ENCODE results near the gene GREM2. TPM values are rescaled to one million over a fixed set of nuclear protein-coding genes. Genes with fewer than 3 reads are reported as not detected.

Gene GREM2
- total RNA-seq, 1 experiment from 2014 or later, result not detected

GRCh38 chr1:240496356-240496755 is 115.6 kb downstream of the GREM2 start:
- no peak overlapping the region for H3K27ac ChIP-seq (ENCODE audit: low read length)
- no peaks in the 10 kb centered on the region for H3K9me3 ChIP-seq (ENCODE audit: control insufficient read depth, insufficient read depth, low read depth, low read length)
- no TSS peak for BruUV-seq (replicated peaks)
- ChIA-PET POLR2A (no interaction called here), CTCF (no interaction called here)
- no peak for TF ChIP-seq TCF7L2 (IDR thresholded peaks at IDR 0.05; ENCODE audit: low read depth, low read length)
- TF ChIP-seq SIN3A (IDR thresholded peaks at IDR 0.05; ENCODE audit: borderline replicate concordance, insufficient read depth, low read depth, low read length), result no peak
- no peak for TF ChIP-seq REST (IDR thresholded peaks at IDR 0.05; ENCODE audit: insufficient read depth in 1 of 2, low read depth in 2 of 2, low read length in 1 of 2)
- no peak for TF ChIP-seq CTCF (IDR thresholded peaks at IDR 0.05)
- TF ChIP-seq POLR2AphosphoS5 (IDR thresholded peaks at IDR 0.05; ENCODE audit: low read depth, low read length), result no peak
- H3K36me3 ChIP-seq (ENCODE audit: control insufficient read depth, insufficient read depth, low read length), result no peaks in the 10 kb centered on the region
- in situ Hi-C loops (cut with HindIII; ENCODE audit: low pct_unique_long_range_greater_than_20kb, low sequenced_read_pairs), result no loop called here
- intact Hi-C loops (cut with micrococcal nuclease; ENCODE audit: unreplicated experiment), result no loop called here
- DNase-seq (ENCODE audit: low read depth, low spot score), result no peak
- no peaks in the 10 kb centered on the region for H3K4me1 ChIP-seq (ENCODE audit: control insufficient read depth, insufficient read depth, low read length)
- ATAC-seq, result no peak
- no peak overlapping the region for H3K4me3 ChIP-seq (ENCODE audit: low read depth in 2 of 2, low read length in 2 of 2)
- H3K27me3 ChIP-seq (ENCODE audit: control insufficient read depth, insufficient read depth, low read length), result no peaks in the 10 kb centered on the region

- Histone ChIP-seq H3K27ac (ENCODE audit: low read length) (no peak overlapping the region), H3K27me3 (ENCODE audit: control insufficient read depth, insufficient read depth, low read length) (no peaks in the 10 kb centered on the region), H3K9me3 (ENCODE audit: control insufficient read depth, insufficient read depth, low read depth, low read length) (no peaks in the 10 kb centered on the region), H3K4me3 (ENCODE audit: low read depth in 2 of 2, low read length in 2 of 2) (no peak overlapping the region), H3K36me3 (ENCODE audit: control insufficient read depth, insufficient read depth, low read length) (no peaks in the 10 kb centered on the region), H3K4me1 (ENCODE audit: control insufficient read depth, insufficient read depth, low read length) (no peaks in the 10 kb centered on the region)
- BruUV-seq (replicated peaks), result no TSS peak
- DNase-seq (ENCODE audit: low read depth, low spot score) (no peak), ATAC-seq (no peak)
- TF ChIP-seq CTCF (IDR thresholded peaks at IDR 0.05) (no peak), SIN3A (IDR thresholded peaks at IDR 0.05; ENCODE audit: borderline replicate concordance, insufficient read depth, low read depth, low read length) (no peak), REST (IDR thresholded peaks at IDR 0.05; ENCODE audit: insufficient read depth in 1 of 2, low read depth in 2 of 2, low read length in 1 of 2) (no peak), POLR2AphosphoS5 (IDR thresholded peaks at IDR 0.05; ENCODE audit: low read depth, low read length) (no peak), TCF7L2 (IDR thresholded peaks at IDR 0.05; ENCODE audit: low read depth, low read length) (no peak)
- POLR2A ChIA-PET, result no interaction called here
- intact Hi-C loops (cut with micrococcal nuclease; ENCODE audit: unreplicated experiment), result no loop called here
- CTCF ChIA-PET, result no interaction called here
- in situ Hi-C loops (cut with HindIII; ENCODE audit: low pct_unique_long_range_greater_than_20kb, low sequenced_read_pairs), result no loop called here
Observed at GRCh38 chr1:240495601-240496000, 116.4 kb downstream of the GREM2 start.
